ENCODE measurements around the gene TMEFF2. TPM values are rescaled to one million over a fixed set of nuclear protein-coding genes. Genes with fewer than 3 reads are reported as not detected.

TMEFF2 gene
- total RNA-seq (2022; extraction: Qiagen RNA extraction; ENCODE audit: low read depth): 0.33 to 0.85 TPM (median 0.38 TPM) in 5 replicates

GRCh38 chr2:192194866-192195547, at the start of gene TMEFF2:
TMEFF2 (minus strand) TSS chr2:192194933; CDS start chr2:192194524, 409 bp downstream.

